GM18519 (cell line): Measurements from ENCODE around the gene XPO4.
"Not testable (repeated sequence)": the region's sequence is repeated elsewhere in the genome, so short reads cannot be mapped to it uniquely, and the experiment has no call there.

Experiments used
- ATAC-seq: cut with Tn5 transposase; IDR thresholded peaks from one replicate; pipeline ENCODE4 v1.9.1; 2021; ENCODE audit warnings: mild to moderate bottlenecking, moderate library complexity; ENCODE audit not compliant: unreplicated experiment, low FRiP score

XPO4 gene

GRCh38 chr13:20796791-20797508 lies 105.6 kb downstream of the XPO4 start:
- ATAC-seq: no peak

GRCh38 chr13:20789665-20790064 lies 112.9 kb downstream of the XPO4 start:
- no peak for ATAC-seq

- ATAC-seq: no peak
Measured at GRCh38 chr13:20788312-20788711, 114.2 kb downstream of the XPO4 start.

DNA sequence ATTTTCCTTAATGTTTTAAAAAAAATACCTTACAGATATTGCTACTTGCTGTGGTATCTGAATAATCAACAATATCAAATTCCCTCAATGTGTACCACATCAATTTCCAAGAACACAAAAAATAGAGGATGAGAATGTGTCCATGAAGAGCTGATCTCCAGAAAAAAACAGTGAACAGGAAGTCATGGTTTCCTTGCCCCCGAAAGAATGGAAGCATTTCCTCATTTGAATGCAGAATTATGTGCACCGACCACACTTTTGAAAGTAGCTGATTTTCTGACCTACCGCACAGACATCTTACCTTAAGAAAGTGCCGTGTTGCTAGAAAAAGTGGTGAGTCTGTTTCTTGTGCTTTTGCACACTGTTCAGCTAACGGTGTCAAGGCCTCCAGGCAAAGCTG lies 115.4 kb downstream of the XPO4 start:
- no peak for ATAC-seq

GRCh38 chr13:20782116-20782708 lies 120.3 kb downstream of the XPO4 start:
- ATAC-seq: no peak

DNA sequence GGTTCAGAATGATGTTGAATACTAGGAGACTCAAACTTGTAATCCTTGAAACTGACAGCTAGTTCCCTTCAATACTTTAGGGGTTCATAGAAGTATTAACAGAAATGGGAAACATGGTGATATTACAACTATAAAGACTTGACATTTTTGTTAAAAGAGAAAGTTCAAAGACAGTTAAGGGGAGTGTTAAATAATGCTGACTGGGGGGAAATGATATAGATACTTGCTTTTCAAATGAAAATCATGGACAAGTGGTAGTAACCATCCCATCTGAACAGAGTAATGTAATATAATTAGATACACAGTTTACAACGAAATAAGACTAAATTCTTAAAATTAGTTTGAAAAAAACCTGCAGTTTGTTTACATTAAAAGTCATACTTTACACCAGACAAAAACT lies 122.2 kb downstream of the XPO4 start:
- ATAC-seq: no peak

- no peak for ATAC-seq
Measured at GRCh38 chr13:20779405-20779804, 123.1 kb downstream of the XPO4 start.

- ATAC-seq: no peak
Measured at GRCh38 chr13:20778311-20778710, 124.2 kb downstream of the XPO4 start.

- ATAC-seq: no peak
Measured at GRCh38 chr13:20776751-20777150, 125.8 kb downstream of the XPO4 start.

DNA sequence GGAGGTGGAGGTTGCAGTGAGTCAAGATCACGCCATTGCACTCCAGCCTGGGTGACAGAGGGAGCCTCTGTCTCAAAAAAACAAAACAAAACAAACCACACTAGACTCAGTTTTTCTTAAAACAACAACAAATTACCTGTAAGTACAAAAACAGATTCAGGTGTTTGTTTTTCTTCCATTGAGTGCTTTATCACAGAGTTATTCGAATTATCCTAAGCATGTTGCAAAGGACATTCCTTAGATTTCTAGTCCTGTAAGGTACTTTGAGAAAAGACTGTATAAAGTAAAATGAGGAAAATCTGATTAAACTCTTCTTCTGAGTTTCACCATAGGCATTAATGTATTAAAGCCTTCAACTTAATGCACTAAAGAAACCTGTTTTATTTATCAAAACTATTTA lies 126.6 kb downstream of the XPO4 start:
- ATAC-seq: no peak

GRCh38 chr13:20774746-20775145 lies 127.8 kb downstream of the XPO4 start:
- ATAC-seq: no peak

GRCh38 chr13:20773194-20774080 lies 129.1 kb downstream of the XPO4 start, which contains the start of gene EEF1AKMT1:
Gene EEF1AKMT1, minus strand, starts transcription at chr13:20773961. Its CDS starts 16,363 bp downstream, at chr13:20757598.
- ATAC-seq: peak; percentile 87

- no peak for ATAC-seq
Measured at GRCh38 chr13:20772401-20773131, 130.0 kb downstream of the XPO4 start.

DNA sequence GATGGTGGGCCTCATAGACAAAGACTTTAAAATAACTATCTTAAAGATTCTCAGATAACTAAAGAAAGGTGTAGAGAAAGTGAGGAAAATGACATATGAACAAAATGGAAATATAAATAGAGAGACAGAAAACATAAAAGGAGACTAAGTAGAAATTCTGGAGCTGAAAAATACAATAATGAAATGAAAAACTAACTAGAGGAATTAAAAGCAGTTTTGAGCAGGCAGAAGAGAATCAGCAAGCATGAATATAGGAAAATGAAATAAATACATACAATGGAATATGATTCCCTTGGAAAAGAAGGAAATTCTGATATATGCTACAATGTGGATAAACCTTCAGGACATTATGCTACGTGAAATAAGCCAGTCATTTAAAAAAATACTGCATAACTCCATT lies 132.7 kb downstream of the XPO4 start:
- no peak for ATAC-seq

DNA sequence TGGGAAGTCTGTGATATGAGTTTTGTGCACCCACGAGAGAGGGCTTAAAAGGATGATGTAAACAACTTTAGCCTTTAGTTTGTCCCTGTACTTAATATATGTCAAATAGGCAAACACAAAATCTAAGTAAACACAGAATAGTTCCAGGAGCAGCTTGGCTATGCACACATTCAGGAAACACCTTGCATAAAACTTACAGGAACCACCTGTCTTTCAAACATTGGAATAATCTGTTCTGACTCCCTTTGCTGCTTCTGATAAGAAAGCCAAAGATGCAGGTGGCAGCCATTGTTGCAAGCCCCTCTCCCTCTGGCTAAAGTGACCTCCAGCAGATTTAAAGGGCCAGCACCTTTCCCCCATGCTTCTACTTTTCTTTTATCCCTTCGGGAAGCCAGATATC lies 133.5 kb downstream of the XPO4 start:
- ATAC-seq: no peak

- ATAC-seq: no peak
Measured at GRCh38 chr13:20767309-20767943, 135.1 kb downstream of the XPO4 start.

DNA sequence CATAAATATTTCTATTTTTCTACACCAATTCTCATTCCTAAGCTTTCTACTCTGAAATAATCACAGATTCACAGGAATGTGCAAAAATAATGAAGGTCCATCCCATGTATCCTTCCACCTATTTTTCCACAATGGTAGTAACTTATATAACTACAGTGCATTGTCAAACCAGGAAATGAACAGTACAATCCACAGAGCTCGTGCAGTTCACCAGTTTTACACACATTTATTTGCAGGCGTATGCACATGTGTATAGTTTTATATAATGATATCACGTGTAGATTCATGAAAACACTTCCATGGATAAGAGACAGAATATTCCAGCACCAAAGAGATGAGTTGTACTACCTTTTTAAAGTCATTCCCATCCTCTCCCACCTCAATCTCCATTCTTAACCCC lies 141.7 kb downstream of the XPO4 start:
- ATAC-seq: no peak

- ATAC-seq: no peak
Measured at GRCh38 chr13:20754009-20754408, 148.5 kb downstream of the XPO4 start.

DNA sequence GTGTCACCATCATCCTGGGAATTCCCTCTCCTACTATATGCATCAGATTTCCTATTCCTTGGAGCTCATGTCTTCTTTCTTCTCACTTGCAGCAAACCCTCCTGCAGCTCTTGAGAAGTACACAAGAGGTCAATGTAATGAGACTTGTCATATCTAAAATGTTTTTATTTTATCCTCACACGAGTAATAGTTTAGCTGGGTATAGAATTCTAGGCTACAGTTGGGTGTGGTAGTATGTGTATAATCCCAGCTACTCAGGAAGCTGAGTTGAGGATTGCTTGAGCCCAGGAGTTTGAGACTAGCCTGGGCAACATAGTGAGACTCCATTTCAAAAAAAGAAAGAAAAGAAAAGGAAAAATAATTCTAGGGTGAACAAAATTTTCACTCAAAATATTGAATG lies 153.2 kb downstream of the XPO4 start:
- no peak for ATAC-seq

DNA sequence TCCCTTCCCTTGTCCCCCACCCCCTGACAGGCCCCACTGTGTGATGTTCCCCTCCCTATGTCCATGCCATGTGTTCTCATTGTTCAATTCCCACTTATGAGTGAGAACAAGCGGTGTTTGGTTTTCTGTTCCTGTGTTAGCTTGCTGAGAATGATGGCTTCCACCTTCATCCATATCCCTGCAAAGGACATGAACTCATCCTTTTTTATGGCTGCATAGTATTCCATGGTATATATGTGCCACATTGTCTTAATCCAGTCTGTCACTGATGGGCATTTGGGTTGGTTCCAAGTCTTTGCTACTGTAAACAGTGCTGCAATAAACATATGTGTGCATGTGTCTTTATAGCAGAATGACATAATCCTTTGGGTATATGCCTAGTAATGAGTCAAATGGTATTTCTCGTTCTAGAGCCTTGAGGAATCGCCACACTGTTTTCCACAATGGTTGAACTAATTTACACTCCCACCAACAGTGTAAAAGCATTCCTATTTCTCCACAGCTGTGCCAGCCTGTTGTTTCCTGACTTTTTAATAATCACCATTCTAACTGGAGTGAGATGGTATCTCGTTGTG lies 158.6 kb downstream of the XPO4 start:
- not testable (repeated sequence) for ATAC-seq
